Keratinocyte (primary cell): Measurements from ENCODE around the gene E2F1. TPM values are rescaled to one million over a fixed set of nuclear protein-coding genes. Genes with fewer than 3 reads are reported as not detected.
A peak's percentile ranks its signal among the peaks of the same experiment; 100 is the strongest.

Experiments
- DNase-seq: peaks from one replicate; pipeline ENCODE4 v3.0.0-alpha.2; 2011; ENCODE audit warnings: low read depth, missing footprints, low spot score
- FAIRE-seq: peaks from 2 replicates; lab custom pipeline; 2011; peaks lifted over from hg19 to GRCh38; lab: Jason Lieb, UNC
- H2AFZ ChIP-seq: 2 replicates; pipeline ENCODE4 v1.6.0; 2012; ENCODE audit warnings: low read length, control low read depth, inconsistent platforms; ENCODE audit not compliant: control insufficient read depth
- H3K27ac ChIP-seq: 2 replicates; pipeline ENCODE4 v1.5.1; 2011; ENCODE audit warnings: low read length; ENCODE audit not compliant: control insufficient read depth, insufficient read depth
- H3K27me3 ChIP-seq: 3 replicates; pipeline ENCODE4 v1.6.0; 2011; ENCODE audit warnings: low read length; ENCODE audit not compliant: control insufficient read depth, insufficient read depth; ENCODE audit errors: extremely low read depth
- H3K36me3 ChIP-seq, 2 experiments: 2 replicates in 1 of 2; 3 replicates in 1 of 2; pipeline ENCODE4 v1.5.1; 2011; ENCODE audit warnings: low read length in 2 of 2, mild to moderate bottlenecking in 1 of 2; ENCODE audit not compliant: control insufficient read depth in 2 of 2, insufficient read depth in 2 of 2; ENCODE audit errors: extremely low read depth in 1 of 2
- H3K4me1 ChIP-seq: 3 replicates; pipeline ENCODE4 v1.5.1; 2011; ENCODE audit warnings: low read length; ENCODE audit not compliant: control insufficient read depth, insufficient read depth; ENCODE audit errors: extremely low read depth
- H3K4me2 ChIP-seq: 3 replicates; pipeline ENCODE4 v1.6.0; 2011; ENCODE audit warnings: low read depth, low read length; ENCODE audit not compliant: control insufficient read depth, insufficient read depth; ENCODE audit errors: extremely low read depth
- H3K4me3 ChIP-seq, 3 experiments: fragments of 200-600 bp in 1 of 3; sonication (generic) in 1 of 3; 2 replicates in 2 of 3; 3 replicates in 1 of 3; pipeline ENCODE4 v1.5.1; 2011 to 2016; ENCODE audit warnings: low read length in 3 of 3, mild to moderate bottlenecking in 3 of 3, control low read depth in 2 of 3, inconsistent platforms in 1 of 3, low read depth in 1 of 3, mixed read lengths in 1 of 3, mixed run types in 1 of 3, moderate library complexity in 1 of 3; ENCODE audit not compliant: control insufficient read depth in 2 of 3, insufficient read depth in 2 of 3; ENCODE audit errors: extremely low read depth in 1 of 3
- H3K79me2 ChIP-seq: 2 replicates; pipeline ENCODE4 v1.6.0; 2012; ENCODE audit warnings: low read length; ENCODE audit not compliant: control insufficient read depth, insufficient read depth
- H3K9ac ChIP-seq: 3 replicates; pipeline ENCODE4 v1.6.0; 2011; ENCODE audit warnings: low read length; ENCODE audit not compliant: control insufficient read depth, insufficient read depth; ENCODE audit errors: extremely low read depth
- H3K9me1 ChIP-seq: 3 replicates; pipeline ENCODE4 v1.6.0; 2011; ENCODE audit warnings: low read length; ENCODE audit not compliant: control insufficient read depth, insufficient read depth; ENCODE audit errors: extremely low read depth
- H3K9me3 ChIP-seq: 2 replicates; pipeline ENCODE4 v1.5.1; 2012; ENCODE audit warnings: low read depth, low read length; ENCODE audit not compliant: control insufficient read depth
- H4K20me1 ChIP-seq: 3 replicates; pipeline ENCODE4 v1.6.0; 2011; ENCODE audit warnings: low read length; ENCODE audit not compliant: control insufficient read depth, insufficient read depth; ENCODE audit errors: extremely low read depth
- CTCF ChIP-seq, 3 experiments: IDR thresholded peaks in 1 of 3; conservative IDR thresholded peaks in 1 of 3; optimal IDR thresholded peaks in 1 of 3; 2 replicates in 2 of 3; 3 replicates in 1 of 3; pipeline versions ENCODE3 to v1.5.1; 2011; ENCODE audit warnings: low read length in 3 of 3, mild to moderate bottlenecking in 3 of 3, moderate library complexity in 2 of 3, control low read depth in 1 of 3, inconsistent platforms in 1 of 3; ENCODE audit not compliant: insufficient read depth in 2 of 3; ENCODE audit errors: extremely low read depth in 1 of 3
- EZH2 ChIP-seq: IDR thresholded peaks from one replicate; pipeline ENCODE4 v1.6.1; 2012; ENCODE audit warnings: inconsistent platforms, mild to moderate bottlenecking, low read length, moderate library complexity
- dilution Hi-C: fragments of 300-500 bp; cut with MboI; formaldehyde crosslinking; loops from one replicate; pipeline ENCODE4 v1.7.0; 2020; ENCODE audit warnings: low sequenced_read_pairs; ENCODE audit not compliant: extremely low pct_ligation_motif_present
- polyA plus RNA-seq, 5 experiments: library from polyadenylated mRNA; depleted of rRNA in 3 of 5; stranded (reverse) in 3 of 5; stranded (forward) in 1 of 5; unstranded in 1 of 5; fragments of >200 nt; gene quantifications; 1 replicate in 1 of 5; 2 replicates in 3 of 5; 3 replicates in 1 of 5; pipeline versions ENCODE4 v1.2.1 to v1.2.3, GENCODE V29; 2011 to 2012; ENCODE audit warnings: missing spikeins in 2 of 5, low read depth in 1 of 5, low replicate concordance in 1 of 5

Gene E2F1
- polyA plus RNA-seq, 1 donor (not counting 4 experiments of a cell fraction or from before 2014, with no cell fraction given) = 2.8 TPM

- Histone ChIP-seq H3K27ac (no peak overlapping the region), H3K4me3 (peak overlapping the region; percentile 47 to 67 (median 63)), H3K79me2 (no peaks in the 10 kb centered on the region), H3K9me1 (no peaks in the 10 kb centered on the region), H3K36me3 (no peaks in the 10 kb centered on the region), H3K4me2 (peak overlapping the region; percentile 77), H3K4me1 (peaks cover 2% of the 10 kb centered on the region), H3K27me3 (no peaks in the 10 kb centered on the region), H3K9me3 (no peaks in the 10 kb centered on the region), H4K20me1 (no peaks in the 10 kb centered on the region), H2AFZ (peak overlapping the region; percentile 68), H3K9ac (peak overlapping the region; percentile 65)
- dilution Hi-C loops = no loop called here
- DNase-seq (no peak), FAIRE-seq (no peak)
- TF ChIP-seq CTCF (optimal IDR thresholded peaks at IDR 0.05 in 1 of 3, IDR thresholded peaks at IDR 0.05 in 1 of 3, conservative IDR thresholded peaks at IDR 0.05 in 1 of 3; ENCODE audit: extremely low read depth in 1 of 3, insufficient read depth in 2 of 3, low read length in 3 of 3) (no peak), EZH2 (no peak)
Measured at GRCh38 chr20:33673410-33674293, 12.5 kb downstream of the E2F1 start.

DNA sequence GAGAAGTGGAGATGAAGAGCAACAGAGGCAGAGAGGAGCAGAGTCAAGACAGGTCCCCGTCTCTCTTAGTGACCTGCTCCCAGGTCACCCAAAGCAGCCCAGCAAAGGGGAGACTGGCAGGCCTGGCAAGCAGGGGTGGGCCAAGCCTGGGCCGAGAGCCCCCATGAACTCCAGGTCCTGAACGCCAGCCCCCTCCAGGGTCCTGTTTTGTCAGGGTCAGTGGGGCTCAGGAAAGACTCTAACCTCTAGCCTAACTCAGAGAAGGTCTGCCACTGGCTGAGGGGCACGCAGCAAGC is 13.1 kb downstream of the E2F1 start:
- no peak overlapping the region for H3K27ac ChIP-seq
- dilution Hi-C loops = no loop called here
- no peak for DNase-seq
- no peaks in the 10 kb centered on the region for H3K27me3 ChIP-seq
- H3K36me3 ChIP-seq = no peaks in the 10 kb centered on the region
- H3K4me3 ChIP-seq = no peak overlapping the region
- no peaks in the 10 kb centered on the region for H4K20me1 ChIP-seq
- no peak for TF ChIP-seq EZH2
- no peak for TF ChIP-seq CTCF (optimal IDR thresholded peaks at IDR 0.05 in 1 of 3, IDR thresholded peaks at IDR 0.05 in 1 of 3, conservative IDR thresholded peaks at IDR 0.05 in 1 of 3; ENCODE audit: extremely low read depth in 1 of 3, insufficient read depth in 2 of 3, low read length in 3 of 3)
- no peak overlapping the region for H3K4me2 ChIP-seq
- FAIRE-seq = no peak
- no peak overlapping the region for H3K9ac ChIP-seq
- no peaks in the 10 kb centered on the region for H3K9me1 ChIP-seq
- H3K4me1 ChIP-seq = peaks cover 5% of the 10 kb centered on the region
- H2AFZ ChIP-seq = no peak overlapping the region
- no peaks in the 10 kb centered on the region for H3K9me3 ChIP-seq
- H3K79me2 ChIP-seq = no peaks in the 10 kb centered on the region
